Heart right ventricle (tissue), 16 donors: ENCODE data around the gene FBXO28. TPM values are rescaled to one million over a fixed set of nuclear protein-coding genes. Genes with fewer than 3 reads are reported as not detected.

Experiments used
- ATAC-seq, 8 donors: fragments of 200-7000 bp; cut with Tn5 transposase; one replicate each; pipeline ENCODE4 v1.9.1; 2020; ENCODE audit warnings: mild to moderate bottlenecking in 8 of 8, moderate library complexity in 8 of 8, moderate number of reproducible peaks in 1 of 8
- DNase-seq, 2 donors: peaks; one replicate each; pipeline ENCODE4 v3.0.0-alpha.2; 2020
- H3K27ac ChIP-seq, 10 donors: fragments of 200-600 bp; sonication (generic) in 2 of 10; one replicate each; pipeline versions ENCODE4 v1.5.0 to v1.8.0; 2020 to 2022; ENCODE audit warnings: mild to moderate bottlenecking in 3 of 10
- H3K27me3 ChIP-seq, 7 donors: fragments of 200-600 bp; one replicate each; pipeline ENCODE4 v1.8.0; 2021 to 2022; ENCODE audit warnings: mild to moderate bottlenecking in 2 of 7
- H3K36me3 ChIP-seq, 9 donors: fragments of 200-600 bp; sonication (generic) in 1 of 9; one replicate each; pipeline versions ENCODE4 v1.5.0 to v1.8.0; 2020 to 2022; ENCODE audit warnings: mild to moderate bottlenecking in 2 of 9
- H3K4me1 ChIP-seq, 9 donors: fragments of 200-600 bp; sonication (generic) in 1 of 9; one replicate each; pipeline versions ENCODE4 v1.5.0 to v1.8.0; 2020 to 2022; ENCODE audit warnings: mild to moderate bottlenecking in 4 of 9
- H3K4me3 ChIP-seq, 10 donors: fragments of 200-600 bp; sonication (generic) in 2 of 10; one replicate each; pipeline versions ENCODE4 v1.5.0 to v1.8.0; 2020 to 2022; ENCODE audit warnings: mild to moderate bottlenecking in 7 of 10, moderate library complexity in 2 of 10
- H3K9me3 ChIP-seq, 11 donors: fragments of 200-600 bp in 10 of 11; sonication (generic) in 2 of 11; one replicate each; pipeline versions ENCODE4 v1.5.0 to v1.8.0; 2013 to 2022; ENCODE audit warnings: mild to moderate bottlenecking in 2 of 11, control low read depth in 1 of 11, moderate library complexity in 1 of 11
- CTCF ChIP-seq, 9 donors: fragments of 200-600 bp; sonication (generic) in 2 of 9; IDR thresholded peaks; one replicate each; pipeline versions ENCODE4 v1.5.0 to v1.8.0; 2021 to 2022; ENCODE audit warnings: antibody characterized with exemption in 9 of 9, mild to moderate bottlenecking in 5 of 9, moderate library complexity in 1 of 9
- WGBS, 2 donors: extraction: QIAGEN DNeasy Blood & Tissue Kit; methylation state at CpG; one replicate each; pipeline ENCODE4 v1.1.7; 2013; ENCODE audit warnings: inconsistent platforms in 1 of 2; 5-methylcytosine and 5-hydroxymethylcytosine counted together
- intact Hi-C, 10 donors: fragments of 100-400 bp; cut with DNase I; formaldehyde crosslinking; loops; one replicate each; pipeline versions ENCODE4 v1.11.1 to v1.14.2; 2022
- polyA plus RNA-seq, 2 donors: library from polyadenylated mRNA; stranded (reverse); fragments of 200-250 nt; gene quantifications; one replicate each; pipeline ENCODE4 v1.2.3, GENCODE V29; 2013
- total RNA-seq, 10 donors: library from RNA; stranded (reverse); fragmentation: NEBNext Ultra II Directional in 3 of 10; extraction: Animal tissue kit (Norgen Biotek cat#: 25700) in 3 of 10; gene quantifications; one replicate each; pipeline versions ENCODE4 v1.2.1 to v1.2.4, GENCODE V29; 2021 to 2023
- donor health status: Arrhythmogenic right ventricular cardiomyopathy.
- donor health status: ischemic (EF 13 %, LVEDD 7.1; RV severe dilation, severe dysfunction).
- donor health status: healthy with polysubstance abuse.
- donor health status: DM: no; HTN: yes; CAD: no.
- donor health status: DM: no; HTN: no; CAD: no.
- donor health status: ischemic (EF 25% LVEDD 6.9; RV normal size, moderate dysfunction).
- donor health status: ischemic (EF 25% LVEDD 5.7; RV mildly dilated, moderate dysfunction).
- donor health status: healthy.
- donor health status: DM: yes; HTN: yes; CAD: no.
- donor health status: Ischemic cardiomyopathy.
- donor health status: ischemic (EF 35%, LVEDD 5.7; RV mildly dilated, moderate dysfunction).
- donor health status: nonischemic (EF 11% LVEDD 7.7; RV severe dilation, severe dysfunction).
- donor health status: DM: yes; HTN: yes; CAD: no.
- donor health status: PGD.
- donor health status: ischemic (EF 29% LVEDD 5.4; RV normal size, mild dysfunction).
- donor health status: nonischemic (EF 23%, LVEDD 6.1; RV moderate dilation, normal function).

FBXO28 gene
- total and polyA plus RNA-seq, 12 donors, result 5.9 to 22.9 (median 20.1) TPM

GRCh38 chr1:224182866-224183590, 69.1 kb downstream of the FBXO28 start, which contains the start of gene DEGS1:
Gene DEGS1 (plus strand): TSS chr1:224183240. CDS start chr1:224183337, 97 bp downstream.
- intact Hi-C loops, result loop anchor here in 2 of 10 donors (10.0 kb wide), 2 partner anchors 72 to 252 kb away; partner anchors contain the start of gene WDR26 (in 1 of the 2)
- peak; percentile 77 to 83 for DNase-seq
- peak within 1 kb of the TSS; percentile 82 to 99 (median 96) for H3K27ac ChIP-seq
- ATAC-seq, result peak; percentile 93 to 97 (median 94)
- peaks cover 3 to 42% (median 24%) of the 10 kb centered on the region in 9 donors for H3K4me1 ChIP-seq
- TF ChIP-seq CTCF (IDR thresholded peaks at IDR 0.05), result no peak
- no peaks in the 10 kb centered on the region for H3K27me3 ChIP-seq
- H3K36me3 ChIP-seq, result peaks cover 0 to 21% (median 0%) of the 10 kb centered on the region in 9 donors
- WGBS, 2 donors, result 0% methylated on average over 76 to 94 of the region's 94 CpGs
- H3K4me3 ChIP-seq, result peak within 1 kb of the TSS; percentile 76 to 100 (median 92)
- H3K9me3 ChIP-seq, result peaks cover 0 to 2% (median 0%) of the 10 kb centered on the region in 11 donors

- TF ChIP-seq CTCF (IDR thresholded peaks at IDR 0.05), result no peak
- H3K27ac ChIP-seq, result peak overlapping the region; percentile 82 to 99 (median 96)
- H3K4me3 ChIP-seq, result peak overlapping the region; percentile 76 to 100 (median 92)
- peak; percentile 42 to 66 for DNase-seq
- intact Hi-C loops, result loop anchor here in 2 of 10 donors (10.0 kb wide), 2 partner anchors 71 to 251 kb away; partner anchors contain the start of gene WDR26 (in 1 of the 2)
- ATAC-seq, result peak; percentile 78 to 88 (median 84)
- peaks cover 0 to 5% (median 0%) of the 10 kb centered on the region in 11 donors for H3K9me3 ChIP-seq
- H3K27me3 ChIP-seq, result no peaks in the 10 kb centered on the region
- 0 to 1% methylated on average over 49 to 53 of the region's 53 CpGs for WGBS, 2 donors
- H3K4me1 ChIP-seq, result peaks cover 3 to 42% (median 24%) of the 10 kb centered on the region in 9 donors
- H3K36me3 ChIP-seq, result peaks cover 0 to 21% (median 0%) of the 10 kb centered on the region in 9 donors
Measured at GRCh38 chr1:224183591-224184312, 69.8 kb downstream of the FBXO28 start.

- Histone ChIP-seq H3K36me3 (peaks cover 0 to 29% (median 3%) of the 10 kb centered on the region in 9 donors), H3K4me3 (no peak overlapping the region), H3K9me3 (peaks cover 0 to 5% (median 0%) of the 10 kb centered on the region in 11 donors), H3K27ac (no peak overlapping the region), H3K4me1 (peaks cover 3 to 47% (median 24%) of the 10 kb centered on the region in 9 donors), H3K27me3 (no peaks in the 10 kb centered on the region)
- no peak for TF ChIP-seq CTCF (IDR thresholded peaks at IDR 0.05)
- DNase-seq (no peak), ATAC-seq (no peak)
- intact Hi-C loops, result loop anchor here in 3 of 10 donors (5.0 to 10.0 kb wide), 3 partner anchors 70 to 250 kb away; partner anchors contain the start of gene WDR26 (in 1 of the 3)
- 64 to 80% methylated on average over 8 of the region's 8 CpGs for WGBS, 2 donors
Measured at GRCh38 chr1:224185208-224185607, 71.3 kb downstream of the FBXO28 start.

- 97 to 100% methylated on average over 2 of the region's 2 CpGs for WGBS, 2 donors
- H3K27me3 ChIP-seq, result no peaks in the 10 kb centered on the region
- DNase-seq (no peak), ATAC-seq (no peak)
- peaks cover 0 to 60% (median 14%) of the 10 kb centered on the region in 9 donors for H3K36me3 ChIP-seq
- H3K4me3 ChIP-seq, result no peak overlapping the region
- intact Hi-C loops, result loop anchor here in 3 of 10 donors (5.0 to 10.0 kb wide), 3 partner anchors 67 to 247 kb away; partner anchors contain the start of gene WDR26 (in 1 of the 3)
- H3K4me1 ChIP-seq, result peaks cover 3 to 35% (median 18%) of the 10 kb centered on the region in 9 donors
- TF ChIP-seq CTCF (IDR thresholded peaks at IDR 0.05), result no peak
- no peak overlapping the region for H3K27ac ChIP-seq
- peaks cover 0 to 5% (median 0%) of the 10 kb centered on the region in 11 donors for H3K9me3 ChIP-seq
Measured at GRCh38 chr1:224188286-224188685, 74.4 kb downstream of the FBXO28 start.
